Endothelial cell of umbilical vein (primary cell): Measurements from ENCODE around the gene POLD3. TPM values are rescaled to one million over a fixed set of nuclear protein-coding genes. Genes with fewer than 3 reads are reported as not detected.

Experiments
- BruUV-seq: library from RNA; stranded (reverse); fragments of 400-500 nt; replicated peaks from 2 replicates; lab custom pipeline; 2021; lab: Mats Ljungman, UMichigan
- CTCF ChIA-PET: fragments of 300-600, 350-600 bp; sonication (Branson Sonifier 250); formaldehyde crosslinking; loops from one replicate; lab custom pipeline; 2021; ENCODE audit warnings: antibody characterized with exemption, inconsistent platforms; lab: Charles Lee
- POLR2A ChIA-PET: fragments of 300-600, 350-600 bp; sonication (Branson Sonifier 250); formaldehyde crosslinking; loops from one replicate; lab custom pipeline; 2021; ENCODE audit warnings: antibody characterized with exemption, inconsistent platforms; lab: Charles Lee
- DNase-seq: peaks from one replicate; pipeline ENCODE4 v3.0.0-alpha.2; 2011; ENCODE audit warnings: low read depth, low spot score
- FAIRE-seq: peaks from 2 replicates; lab custom pipeline; 2011; peaks lifted over from hg19 to GRCh38; lab: Jason Lieb, UNC
- H2AFZ ChIP-seq: 2 replicates; pipeline ENCODE4 v1.6.0; 2012; ENCODE audit warnings: low read depth, low read length, control low read depth, inconsistent platforms
- H3K27ac ChIP-seq: 2 replicates; pipeline ENCODE4 v1.5.1; 2011; ENCODE audit warnings: low read depth, mild to moderate bottlenecking, control low read depth, low read length, moderate library complexity; ENCODE audit not compliant: insufficient read depth
- H3K27me3 ChIP-seq, 2 experiments: 2 replicates each; pipeline versions ENCODE4 v1.6.0 to v1.6.1; 2011; ENCODE audit warnings: low read length in 2 of 2, mixed read lengths in 1 of 2; ENCODE audit not compliant: control insufficient read depth in 2 of 2, insufficient read depth in 2 of 2
- H3K36me3 ChIP-seq, 2 experiments: 2 replicates in 1 of 2; 3 replicates in 1 of 2; pipeline ENCODE4 v1.5.1; 2011; ENCODE audit warnings: low read length in 2 of 2, mild to moderate bottlenecking in 1 of 2, moderate library complexity in 1 of 2; ENCODE audit not compliant: control insufficient read depth in 2 of 2, insufficient read depth in 2 of 2; ENCODE audit errors: extremely low read depth in 1 of 2
- H3K4me1 ChIP-seq: 3 replicates; pipeline ENCODE4 v1.5.1; 2011; ENCODE audit warnings: mild to moderate bottlenecking, low read length; ENCODE audit not compliant: control insufficient read depth, insufficient read depth; ENCODE audit errors: extremely low read depth
- H3K4me2 ChIP-seq: 2 replicates; pipeline ENCODE4 v1.6.1; 2011; ENCODE audit warnings: low read length, control low read depth, mixed read lengths; ENCODE audit not compliant: insufficient read depth
- H3K4me3 ChIP-seq, 3 experiments: fragments of 200-600 bp in 1 of 3; sonication (generic), shearing (Covaris generic) in 1 of 3; replicated peaks in 1 of 3; 2 replicates each; pipeline ENCODE4 v1.5.1; 2011 to 2016; ENCODE audit warnings: control low read depth in 3 of 3, low read length in 3 of 3, mild to moderate bottlenecking in 2 of 3, inconsistent platforms in 1 of 3, low read depth in 1 of 3, moderate library complexity in 1 of 3; ENCODE audit not compliant: insufficient read depth in 1 of 3
- H3K79me2 ChIP-seq: 2 replicates; pipeline ENCODE4 v1.6.0; 2012; ENCODE audit warnings: low read length, inconsistent platforms; ENCODE audit not compliant: control insufficient read depth, insufficient read depth
- H3K9ac ChIP-seq: replicated peaks from 2 replicates; pipeline ENCODE3; 2011; ENCODE audit warnings: low read length, control low read depth; ENCODE audit not compliant: insufficient read depth; ENCODE audit errors: extremely low read depth
- H3K9me1 ChIP-seq: replicated peaks from 3 replicates; pipeline ENCODE4 v1.6.0; 2011; ENCODE audit warnings: mild to moderate bottlenecking, low read length; ENCODE audit not compliant: control insufficient read depth, insufficient read depth; ENCODE audit errors: extremely low read depth
- H3K9me3 ChIP-seq: replicated peaks from 2 replicates; pipeline ENCODE4 v1.5.1; 2012; ENCODE audit warnings: low read length, inconsistent platforms; ENCODE audit not compliant: control insufficient read depth, insufficient read depth
- H4K20me1 ChIP-seq: replicated peaks from 2 replicates; pipeline ENCODE3; 2011; ENCODE audit warnings: mild to moderate bottlenecking, low read length; ENCODE audit not compliant: control insufficient read depth, insufficient read depth; ENCODE audit errors: extremely low read depth
- CTCF ChIP-seq, 2 donors: IDR thresholded peaks; 1 replicate in 1 of 2; 2 replicates in 1 of 2; pipeline ENCODE4 v1.5.1; 2011; ENCODE audit warnings: low read length in 2 of 2, mild to moderate bottlenecking in 2 of 2, moderate library complexity in 2 of 2, control low read depth in 1 of 2, inconsistent platforms in 1 of 2, low read depth in 1 of 2; ENCODE audit not compliant: insufficient read depth in 1 of 2; ENCODE audit errors: extremely low read depth in 1 of 2
- EZH2 ChIP-seq: IDR thresholded peaks from 2 replicates; pipeline ENCODE4 v1.6.1; 2012; ENCODE audit warnings: borderline replicate concordance, low read depth, mild to moderate bottlenecking, moderate library complexity, low read length, inconsistent platforms; ENCODE audit not compliant: severe bottlenecking
- FOS ChIP-seq: IDR thresholded peaks from 2 replicates; pipeline ENCODE4 v1.6.1; 2011; ENCODE audit warnings: mild to moderate bottlenecking, low read length, moderate library complexity, borderline replicate concordance; ENCODE audit not compliant: insufficient read depth
- GATA2 ChIP-seq: IDR thresholded peaks from 2 replicates; pipeline ENCODE4 v1.7.0; 2011; ENCODE audit warnings: low read depth, mild to moderate bottlenecking, moderate library complexity, mixed read lengths, low read length; ENCODE audit not compliant: insufficient read length, insufficient read depth
- JUN ChIP-seq: IDR thresholded peaks from 2 replicates; pipeline ENCODE4 v1.6.1; 2011; ENCODE audit warnings: borderline replicate concordance, low read depth; ENCODE audit not compliant: insufficient read length, insufficient read depth
- MAX ChIP-seq: IDR thresholded peaks from 2 replicates; pipeline ENCODE4 v1.6.1; 2011; ENCODE audit not compliant: insufficient read depth, insufficient read length
- MYC ChIP-seq: IDR thresholded peaks from one replicate; pipeline ENCODE4 v1.6.1; 2011; ENCODE audit warnings: mild to moderate bottlenecking, low read depth, low read length
- POLR2A ChIP-seq: IDR thresholded peaks from 2 replicates; pipeline ENCODE4 v1.6.1; 2012; ENCODE audit warnings: low read depth, mild to moderate bottlenecking, control low read depth, low read length
- POLR2AphosphoS5 ChIP-seq: IDR thresholded peaks from 2 replicates; pipeline ENCODE4 v1.6.1; 2012; ENCODE audit warnings: low read depth, mild to moderate bottlenecking, control low read depth, low read length, moderate library complexity; ENCODE audit not compliant: insufficient read depth
- dilution Hi-C: fragments of 300-500 bp; cut with MboI; formaldehyde crosslinking; loops from one replicate; pipeline ENCODE4 v1.15.0; 2019; ENCODE audit warnings: low sequenced_read_pairs; ENCODE audit not compliant: extremely low pct_ligation_motif_present
- intact Hi-C: fragments of 100-400 bp; cut with micrococcal nuclease; formaldehyde crosslinking; loops from one replicate; pipeline ENCODE4 v1.10.0; 2022
- polyA plus RNA-seq, 4 experiments: library from polyadenylated mRNA; depleted of rRNA in 3 of 4; stranded (reverse) in 3 of 4; unstranded in 1 of 4; fragments of >200 nt; gene quantifications; 2 replicates each; pipeline versions ENCODE4 v1.2.1 to v1.2.3, GENCODE V29; 2011 to 2012; ENCODE audit warnings: missing spikeins in 1 of 4
- total RNA-seq: library from RNA; stranded (reverse); gene quantifications from 2 replicates; pipeline ENCODE4 v1.2.3, GENCODE V29; 2021

The POLD3 gene
- total and polyA plus RNA-seq, 2 donors (not counting 3 experiments of a cell fraction or from before 2014, with no cell fraction given) = 8.9 to 25.2 TPM

GRCh38 chr11:74575999-74576398 is 16.4 kb upstream of the POLD3 start:
- Histone ChIP-seq H3K27ac (no peak overlapping the region), H3K4me1 (no peaks in the 10 kb centered on the region), H3K27me3 (peaks cover 4 to 12% of the 10 kb centered on the region in 2 experiments), H3K9me1 (no peaks in the 10 kb centered on the region), H2AFZ (no peak overlapping the region), H3K4me2 (no peak overlapping the region), H4K20me1 (no peaks in the 10 kb centered on the region), H3K4me3 (no peak overlapping the region), H3K9me3 (no peaks in the 10 kb centered on the region), H3K9ac (no peak overlapping the region), H3K79me2 (no peaks in the 10 kb centered on the region), H3K36me3 (no peaks in the 10 kb centered on the region)
- no peak for DNase-seq
- dilution Hi-C loops (no loop called here), intact Hi-C loops (no loop called here)
- CTCF ChIA-PET = interaction anchor here (1.2 to 16.3 kb wide), 2 partner anchors 11 to 123 kb away, joined by 4 to 595 read pairs; no protein-coding TSS in a partner anchor
- no TSS peak for BruUV-seq
- no peak for FAIRE-seq
- TF ChIP-seq MAX = no peak
- TF ChIP-seq POLR2A = no peak
- no peak for TF ChIP-seq JUN
- no peak for TF ChIP-seq MYC
- TF ChIP-seq GATA2 = no peak
- no peak for TF ChIP-seq FOS
- no peak for TF ChIP-seq POLR2AphosphoS5
- POLR2A ChIA-PET = no interaction called here

- Histone ChIP-seq H3K79me2 (no peaks in the 10 kb centered on the region), H3K4me1 (no peaks in the 10 kb centered on the region), H4K20me1 (no peaks in the 10 kb centered on the region), H3K9ac (no peak overlapping the region), H3K4me3 (no peak overlapping the region), H3K36me3 (no peaks in the 10 kb centered on the region), H3K27ac (no peak overlapping the region), H3K9me3 (no peaks in the 10 kb centered on the region), H3K27me3 (peaks cover 2 to 8% of the 10 kb centered on the region in 2 experiments), H2AFZ (no peak overlapping the region), H3K4me2 (no peak overlapping the region), H3K9me1 (no peaks in the 10 kb centered on the region)
- DNase-seq (no peak), FAIRE-seq (no peak)
- intact Hi-C loops (no loop called here), dilution Hi-C loops (no loop called here)
- CTCF ChIA-PET = interaction anchor here (1.2 to 16.3 kb wide), 2 partner anchors 10 to 124 kb away, joined by 4 to 595 read pairs; no protein-coding TSS in a partner anchor
- no TSS peak for BruUV-seq
- POLR2A ChIA-PET = no interaction called here
- no peak for TF ChIP-seq FOS
- TF ChIP-seq GATA2 = no peak
- TF ChIP-seq MYC = no peak
- TF ChIP-seq POLR2A = no peak
- TF ChIP-seq JUN = no peak
- TF ChIP-seq MAX = no peak
- no peak for TF ChIP-seq CTCF (IDR thresholded peaks at IDR 0.05; ENCODE audit: extremely low read depth in 1 of 2, insufficient read depth in 1 of 2, low read depth in 1 of 2, low read length in 2 of 2)
- TF ChIP-seq POLR2AphosphoS5 = no peak
- no peak for TF ChIP-seq EZH2
Measured at GRCh38 chr11:74577181-74577580, 15.2 kb upstream of the POLD3 start.
